Stimulated activated CD4-positive, alpha-beta T cell treated with anti-CD3 and anti-CD28 coated beads, Interleukin-4, amount 100 ng/mL, for 24 hours (primary cell): ENCODE results near the gene PDXP.
A peak's percentile ranks its signal among the peaks of the same experiment; 100 is the strongest.

Source experiments
- DNase-seq: peaks from one replicate; pipeline ENCODE4 v3.0.0-alpha.2; 2020

The PDXP gene

GRCh38 chr22:37629928-37630327 lies 28.6 kb upstream of the PDXP start:
- no peak for DNase-seq

- no peak for DNase-seq
Observed at GRCh38 chr22:37630839-37631435, 27.6 kb upstream of the PDXP start.

GRCh38 chr22:37631448-37632173 lies 26.9 kb upstream of the PDXP start:
- DNase-seq = no peak

GRCh38 chr22:37632174-37633088 lies 26.1 kb upstream of the PDXP start:
- DNase-seq = no peak

- peak; percentile 37 for DNase-seq
Observed at GRCh38 chr22:37633089-37633624, 25.4 kb upstream of the PDXP start.

GRCh38 chr22:37633625-37634416 lies 24.7 kb upstream of the PDXP start:
- peak; percentile 56 for DNase-seq

- no peak for DNase-seq
Observed at GRCh38 chr22:37634417-37634924, 24.1 kb upstream of the PDXP start.

- DNase-seq = no peak
Observed at GRCh38 chr22:37635157-37635556, 23.4 kb upstream of the PDXP start.

- no peak for DNase-seq
Observed at GRCh38 chr22:37636186-37636948, 22.2 kb upstream of the PDXP start.

GRCh38 chr22:37636949-37637273 lies 21.6 kb upstream of the PDXP start:
- no peak for DNase-seq

GRCh38 chr22:37638391-37639069 lies 20.0 kb upstream of the PDXP start:
- DNase-seq = no peak

GRCh38 chr22:37639070-37639760 lies 19.3 kb upstream of the PDXP start, which contains the start of gene SH3BP1:
TSS of gene SH3BP1 (plus strand) at chr22:37639669. CDS start at chr22:37639788, 119 bp downstream.
- DNase-seq = peak; percentile 52

- no peak for DNase-seq
Observed at GRCh38 chr22:37639771-37640590, 18.5 kb upstream of the PDXP start.

GRCh38 chr22:37640591-37641560 lies 17.6 kb upstream of the PDXP start:
- no peak for DNase-seq

- no peak for DNase-seq
Observed at GRCh38 chr22:37641561-37641949, 17.0 kb upstream of the PDXP start.

- DNase-seq = peak; percentile 91
Observed at GRCh38 chr22:37643225-37643847, 15.2 kb upstream of the PDXP start.

- DNase-seq = no peak
Observed at GRCh38 chr22:37647317-37647716, 11.2 kb upstream of the PDXP start.

GRCh38 chr22:37647928-37648327 lies 10.6 kb upstream of the PDXP start:
- DNase-seq = no peak
